ENCODE results near the gene MFAP1.

DNA sequence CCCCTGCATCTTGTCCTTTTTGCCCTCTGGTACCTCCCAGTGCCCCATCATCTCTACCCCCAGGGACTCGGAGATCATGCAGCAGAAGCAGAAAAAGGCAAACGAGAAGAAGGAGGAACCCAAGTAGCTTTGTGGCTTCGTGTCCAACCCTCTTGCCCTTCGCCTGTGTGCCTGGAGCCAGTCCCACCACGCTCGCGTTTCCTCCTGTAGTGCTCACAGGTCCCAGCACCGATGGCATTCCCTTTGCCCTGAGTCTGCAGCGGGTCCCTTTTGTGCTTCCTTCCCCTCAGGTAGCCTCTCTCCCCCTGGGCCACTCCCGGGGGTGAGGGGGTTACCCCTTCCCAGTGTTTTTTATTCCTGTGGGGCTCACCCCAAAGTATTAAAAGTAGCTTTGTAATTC lies 30.8 kb downstream of the MFAP1 start:
- TF ChIP-seq CTCF (IDR thresholded peaks at IDR 0.05) = no peak
- no peak for TF ChIP-seq POLR2A (IDR thresholded peaks at IDR 0.05)

All from esophagus squamous epithelium (tissue), 4 donors.